Putamen (tissue), 1 donor: Measurements from ENCODE around the gene CD79B.
"Not testable (repeated sequence)": the region's sequence is repeated elsewhere in the genome, so short reads cannot be mapped to it uniquely, and the experiment has no call there.

Source experiments
- DNase-seq: peaks from one replicate; pipeline ENCODE4 v3.0.0-alpha.2; 2016; ENCODE audit warnings: low spot score

The CD79B gene

GRCh38 chr17:63930951-63931575, 1.1 kb downstream of the CD79B start:
- DNase-seq = no peak

DNA sequence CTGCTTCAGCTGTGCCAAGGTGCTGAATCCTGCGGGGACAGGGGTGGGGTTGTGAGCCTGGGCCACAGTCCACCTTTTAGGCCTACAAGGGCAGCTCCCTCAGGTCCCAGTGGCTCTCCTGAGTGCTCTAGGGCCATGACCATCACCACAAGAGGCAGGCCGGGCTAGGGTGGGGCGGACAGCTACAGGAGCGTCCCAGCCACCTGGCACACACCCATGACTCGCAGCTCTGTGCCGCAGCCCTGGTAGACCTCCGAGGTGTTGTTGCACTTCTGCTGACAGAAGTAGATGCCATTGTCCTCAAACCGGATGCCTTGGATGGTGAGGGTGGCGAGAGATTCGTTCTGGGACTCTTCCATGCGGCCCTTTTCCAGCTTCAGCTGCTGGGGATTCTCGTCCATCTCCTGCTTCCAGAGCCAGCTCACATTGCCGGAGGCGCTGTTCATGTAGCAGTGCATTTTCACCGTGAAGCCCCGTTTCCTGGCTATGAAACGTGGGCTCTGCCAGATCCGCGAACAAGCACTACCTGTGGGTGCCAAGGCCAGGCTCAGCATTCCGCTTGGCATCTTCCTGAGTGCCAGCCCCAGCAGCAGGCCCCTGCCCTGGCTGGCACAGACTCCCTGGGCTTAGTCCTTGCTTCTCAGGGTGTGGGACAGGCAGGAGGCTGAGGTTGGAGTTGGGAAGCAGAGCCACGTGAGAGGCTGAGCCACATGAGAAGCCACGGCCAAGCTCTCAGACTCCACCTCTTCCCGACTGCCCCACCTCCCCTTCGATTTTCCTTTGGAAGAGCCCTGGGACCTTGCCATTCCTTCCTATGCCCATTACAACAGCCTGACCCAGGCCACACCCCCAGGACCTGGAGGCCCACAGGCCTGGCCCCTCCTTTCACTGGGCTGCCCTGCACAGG, 2.0 kb downstream of the CD79B start:
- DNase-seq = no peak

DNA sequence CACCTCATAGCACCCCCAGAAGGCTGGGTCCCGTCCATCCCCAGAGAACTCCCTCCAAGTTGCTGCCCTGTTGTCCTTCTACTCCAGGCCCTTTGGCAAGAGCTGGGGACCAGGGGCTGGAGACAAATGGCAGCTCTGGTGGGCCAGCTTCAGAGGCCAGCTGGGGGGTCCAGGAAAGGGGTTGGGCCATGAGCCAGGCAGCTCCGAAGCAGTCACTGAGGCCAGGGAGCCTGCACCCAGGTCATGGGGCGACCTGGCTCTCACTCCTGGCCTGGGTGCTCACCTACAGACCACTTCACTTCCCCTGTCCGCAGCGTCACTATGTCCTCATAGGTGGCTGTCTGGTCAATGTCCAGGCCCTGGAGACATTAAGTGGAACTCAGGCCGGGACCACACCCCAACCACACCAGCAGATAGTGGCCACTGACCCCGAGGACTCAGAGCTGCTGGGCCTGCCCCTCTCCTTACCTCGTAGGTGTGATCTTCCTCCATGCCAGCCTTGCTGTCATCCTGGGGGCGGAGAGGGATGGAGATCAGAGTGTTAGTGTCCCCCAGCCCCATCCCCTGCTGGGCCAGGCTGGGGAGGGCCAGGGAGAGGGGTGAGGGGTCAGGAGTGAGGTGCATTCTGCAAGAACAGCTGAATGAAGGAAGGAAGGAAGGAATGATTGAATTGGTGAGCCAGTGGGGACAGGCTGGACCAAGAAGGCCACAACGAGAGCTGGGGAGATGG, 3.0 kb downstream of the CD79B start:
- no peak for DNase-seq

GRCh38 chr17:63928172-63928666, 3.9 kb downstream of the CD79B start:
- no peak for DNase-seq

DNA sequence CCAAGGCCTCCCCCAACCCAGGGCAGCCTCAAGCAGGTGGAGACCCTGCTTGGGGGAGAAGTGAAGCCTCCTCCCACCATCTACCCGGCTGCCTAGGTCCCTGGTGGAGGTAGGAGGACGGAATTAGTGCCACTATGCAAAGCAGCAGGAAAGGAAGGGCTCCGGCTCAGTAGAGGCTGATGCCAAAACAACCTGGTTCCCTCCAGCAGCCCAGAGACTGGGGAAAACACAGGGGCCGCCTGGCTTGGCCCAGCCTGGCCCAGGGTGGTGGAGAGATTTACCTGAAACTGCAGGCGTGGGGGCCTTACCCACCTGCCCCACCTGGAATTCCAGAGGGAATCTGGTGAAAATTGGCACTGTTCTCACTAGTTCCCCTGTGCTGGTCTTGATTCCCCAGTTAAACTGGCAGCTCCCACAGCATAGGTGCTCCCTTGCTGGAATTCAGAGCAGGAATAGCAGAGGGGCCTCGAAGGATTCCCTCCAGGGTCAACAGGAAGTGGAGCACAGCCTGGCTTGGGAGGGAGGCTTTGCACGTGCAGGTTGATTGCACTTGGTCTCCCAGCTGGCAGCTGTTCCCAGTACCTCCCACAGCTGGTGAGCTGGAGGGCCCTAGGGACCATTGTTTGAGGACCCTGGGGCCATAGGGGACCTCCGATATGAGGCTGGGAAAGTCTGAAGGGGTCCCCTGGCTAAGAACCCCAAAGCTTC, 4.5 kb downstream of the CD79B start:
- no peak for DNase-seq

GRCh38 chr17:63926164-63926563, 6.0 kb downstream of the CD79B start:
- DNase-seq = no peak

GRCh38 chr17:63925615-63926014, 6.5 kb downstream of the CD79B start:
- no peak for DNase-seq

DNA sequence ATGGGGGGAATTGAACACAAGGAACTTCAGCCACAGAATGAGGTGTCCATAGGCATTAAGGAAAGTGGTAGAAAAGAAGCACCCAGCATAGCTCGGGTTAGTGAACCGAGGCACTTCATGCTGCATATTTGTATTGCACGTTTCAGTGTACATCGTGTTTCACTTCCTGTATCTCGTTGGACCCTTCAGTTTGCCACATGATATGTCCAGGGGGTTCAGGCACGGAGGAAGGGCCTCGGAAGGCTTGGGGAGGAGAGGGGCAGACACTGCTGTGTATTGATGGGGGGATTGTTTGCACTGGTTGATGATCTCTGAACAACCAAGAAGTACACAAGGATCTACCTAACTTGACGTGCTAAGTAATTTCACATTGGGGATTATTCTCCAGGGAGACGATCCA, 9.7 kb downstream of the CD79B start:
- DNase-seq = not testable (repeated sequence)

DNA sequence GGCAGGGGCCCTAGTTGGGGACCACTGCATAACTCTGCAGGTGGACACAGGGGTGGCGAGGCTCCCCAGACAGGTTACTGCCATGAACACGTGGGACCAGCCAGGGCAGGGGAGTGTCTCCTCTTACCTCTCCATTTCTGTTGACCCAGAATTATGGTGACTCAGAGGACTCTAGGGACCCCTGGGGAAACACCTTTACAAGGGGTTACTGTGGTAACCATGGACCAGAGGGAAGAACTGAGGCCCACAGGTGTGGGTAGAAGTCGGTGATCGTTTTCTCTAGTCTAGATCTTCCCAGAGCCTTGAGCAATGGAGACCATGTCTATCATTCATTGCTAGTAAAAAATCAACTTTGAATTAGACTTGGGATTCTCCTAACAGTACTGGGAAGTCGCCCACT, 11.4 kb downstream of the CD79B start:
- not testable (repeated sequence) for DNase-seq

DNA sequence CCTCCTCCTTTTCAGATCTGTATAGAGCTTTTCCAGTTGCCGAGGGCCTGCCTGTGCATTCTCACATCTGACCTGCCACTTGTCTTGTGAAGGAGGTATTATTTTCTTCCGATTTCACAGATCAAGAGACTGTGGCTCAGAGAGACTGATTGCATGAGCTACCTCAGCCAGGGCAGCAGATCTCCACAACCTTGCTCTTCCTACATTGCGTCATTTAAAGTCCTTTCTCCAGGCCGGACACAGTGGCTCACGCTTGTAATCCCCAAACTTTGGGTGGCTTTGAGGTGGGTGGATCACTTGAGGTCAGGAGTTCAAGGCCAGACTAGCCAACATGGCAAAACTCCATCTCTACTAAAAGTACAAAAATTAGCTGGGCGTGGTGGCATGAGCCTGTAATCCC, 12.1 kb downstream of the CD79B start:
- DNase-seq = not testable (repeated sequence)

- peak; percentile 14 for DNase-seq
These were observed 12.8 kb downstream of the CD79B start for GRCh38 chr17:63919311-63919723.

DNA sequence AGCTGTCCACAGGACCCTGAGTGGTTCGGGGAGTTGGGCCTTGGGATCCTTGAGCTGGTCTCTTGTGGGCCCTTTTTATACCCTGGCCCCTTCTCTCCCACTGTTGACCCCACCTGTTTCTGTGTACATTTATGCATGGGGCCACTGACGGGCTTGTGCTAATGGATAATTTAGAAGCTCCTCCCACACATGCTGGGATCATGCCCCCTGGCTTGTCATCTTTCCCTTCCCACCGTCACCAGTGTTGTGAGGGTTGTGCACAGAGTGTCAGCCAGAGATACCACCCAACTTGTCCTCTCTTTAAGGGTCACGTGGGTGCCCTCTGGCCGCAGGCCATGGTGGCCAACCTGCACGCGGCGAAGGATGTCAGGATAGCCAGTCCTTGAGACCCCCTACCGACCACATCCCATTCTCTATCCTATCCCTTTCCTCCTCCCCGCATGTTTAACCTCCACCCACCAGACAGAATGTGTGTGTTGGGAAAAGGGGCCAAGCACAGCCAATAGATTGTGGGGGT, 13.3 kb downstream of the CD79B start, which contains the start of gene GH1:
TSS of gene GH1 (minus strand) at position 51 of the 517 bp plus-strand sequence. CDS start 63 bp downstream, outside the sequence.
- DNase-seq = not testable (repeated sequence)

DNA sequence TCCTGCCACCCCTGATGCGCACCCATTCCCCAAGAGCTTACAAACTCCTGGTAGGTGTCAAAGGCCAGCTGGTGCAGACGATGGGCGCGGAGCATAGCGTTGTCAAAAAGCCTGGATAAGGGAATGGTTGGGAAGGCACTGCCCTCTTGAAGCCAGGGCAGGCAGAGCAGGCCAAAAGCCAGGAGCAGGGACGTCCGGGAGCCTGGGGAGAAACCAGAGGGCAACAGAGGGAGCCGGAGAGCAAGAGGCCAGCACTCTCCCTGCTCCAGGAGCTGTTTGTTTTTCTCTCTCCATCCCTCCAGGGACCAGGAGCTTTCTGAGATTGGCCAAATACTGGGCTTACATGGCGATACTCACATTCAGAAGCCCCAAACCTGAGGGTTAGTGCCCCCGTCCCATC, 13.8 kb downstream of the CD79B start:
- no peak for DNase-seq

DNA sequence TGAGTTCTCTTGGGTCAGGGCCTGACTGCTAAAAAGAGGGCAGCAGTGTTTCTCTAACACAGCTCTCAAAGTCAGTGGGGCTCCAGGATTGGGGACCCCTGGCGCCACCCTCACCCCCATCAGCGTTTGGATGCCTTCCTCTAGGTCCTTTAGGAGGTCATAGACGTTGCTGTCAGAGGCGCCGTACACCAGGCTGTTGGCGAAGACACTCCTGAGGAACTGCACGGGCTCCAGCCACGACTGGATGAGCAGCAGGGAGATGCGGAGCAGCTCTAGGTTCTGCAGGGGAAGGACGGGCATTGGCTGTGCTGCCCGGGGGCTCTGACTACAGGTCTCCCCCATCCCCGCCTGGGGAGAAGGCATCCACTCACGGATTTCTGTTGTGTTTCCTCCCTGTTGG, 14.5 kb downstream of the CD79B start:
- DNase-seq = no peak

- DNase-seq = not testable (repeated sequence)
These were observed 14.9 kb downstream of the CD79B start for GRCh38 chr17:63917206-63917605.

DNA sequence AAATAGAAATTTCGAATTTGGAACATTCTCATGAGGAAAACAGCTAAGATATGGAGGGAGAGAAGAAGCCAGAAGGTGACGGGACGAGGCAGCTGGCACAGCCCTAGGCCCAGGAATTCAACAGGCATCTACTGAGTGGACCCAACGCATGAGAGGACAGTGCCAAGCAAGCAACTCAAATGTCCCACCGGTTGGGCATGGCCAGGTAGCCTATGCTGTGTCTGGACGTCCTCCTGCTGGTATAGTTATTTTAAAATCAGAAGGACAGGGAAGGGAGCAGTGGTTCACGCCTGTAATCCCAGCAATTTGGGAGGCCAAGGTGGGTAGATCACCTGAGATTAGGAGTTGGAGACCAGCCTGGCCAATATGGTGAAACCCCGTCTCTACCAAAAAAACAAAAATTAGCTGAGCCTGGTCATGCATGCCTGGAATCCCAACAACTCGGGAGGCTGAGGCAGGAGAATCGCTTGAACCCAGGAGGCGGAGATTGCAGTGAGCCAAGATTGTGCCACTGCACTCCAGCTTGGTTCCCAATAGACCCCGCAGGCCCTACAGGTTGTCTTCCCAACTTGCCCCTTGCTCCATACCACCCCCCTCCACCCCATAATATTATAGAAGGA, 15.5 kb downstream of the CD79B start:
- DNase-seq = no peak

GRCh38 chr17:63915753-63916152, 16.4 kb downstream of the CD79B start:
- DNase-seq = not testable (repeated sequence)

GRCh38 chr17:63914471-63914870, 17.7 kb downstream of the CD79B start:
- DNase-seq = no peak

DNA sequence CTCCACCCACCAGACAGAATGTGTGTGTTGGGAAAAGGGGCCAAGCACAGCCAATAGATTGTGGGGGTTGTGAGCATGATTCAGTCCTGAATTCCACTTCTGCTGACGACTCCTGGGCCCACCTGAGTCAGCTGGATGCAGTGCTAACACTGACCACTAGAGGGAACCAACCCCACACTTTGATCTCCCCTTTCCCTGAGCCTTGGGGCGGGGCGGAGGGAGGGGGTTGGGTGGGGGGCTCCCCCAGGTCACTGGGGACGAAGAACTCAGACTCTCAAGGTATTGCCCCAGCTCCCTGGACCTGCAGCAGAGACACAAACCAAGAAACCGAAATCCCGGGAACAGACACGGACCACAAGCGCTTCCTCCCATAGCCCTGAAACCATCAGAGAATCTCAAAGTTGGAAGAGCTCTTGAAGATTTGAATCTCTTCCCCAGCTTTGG, 20.5 kb downstream of the CD79B start:
- no peak for DNase-seq

DNA sequence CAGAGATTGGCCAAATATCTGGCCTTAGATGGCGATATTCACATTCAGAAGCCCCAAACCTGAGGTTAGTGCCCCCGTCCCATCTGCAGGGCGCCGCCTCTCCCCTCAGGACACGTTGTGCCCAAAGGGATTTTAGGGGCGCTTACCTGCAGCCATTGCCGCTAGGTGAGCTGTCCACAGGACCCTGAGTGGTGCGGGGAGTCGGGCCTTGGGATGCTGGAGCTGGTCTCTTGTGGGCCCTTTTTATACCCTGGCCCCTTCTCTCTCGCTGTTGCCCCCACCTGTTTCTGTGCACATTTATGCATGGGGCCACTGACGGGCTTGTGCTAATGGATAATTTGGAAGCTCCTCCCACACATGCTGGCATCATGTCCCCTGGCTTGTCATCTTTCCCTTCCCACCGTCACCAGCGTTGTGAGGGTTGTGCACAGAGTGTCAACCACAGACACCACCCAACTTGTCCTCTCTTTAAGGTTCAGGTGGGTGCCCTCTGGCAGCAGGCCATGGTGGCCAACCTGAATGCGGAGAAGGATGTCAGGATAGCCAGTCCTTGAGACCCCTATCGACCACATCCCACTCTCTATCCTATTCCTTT, 21.0 kb downstream of the CD79B start, which contains the start of gene CSHL1:
TSS of gene CSHL1 (minus strand) at position 218 of the 595 bp plus-strand sequence. CDS start at position 156, 62 bp downstream.
- no peak for DNase-seq
